B cell (primary cell): ENCODE measurements around the gene RFWD3. TPM values are rescaled to one million over a fixed set of nuclear protein-coding genes. Genes with fewer than 3 reads are reported as not detected.

Experiments used
- ATAC-seq: fragments of 200-7000 bp; cut with Tn5 transposase; one replicate; pipeline ENCODE4 v1.10.0; 2021; ENCODE audit warnings: low read depth, mild to moderate bottlenecking, moderate number of reproducible peaks, moderate library complexity
- CTCF ChIA-PET: fragments of 350-600 bp; sonication (Branson Sonifier 250); formaldehyde crosslinking; loops from one replicate; lab custom pipeline; 2021; ENCODE audit warnings: antibody characterized with exemption, inconsistent platforms; lab: Charles Lee
- POLR2A ChIA-PET: fragments of 350-600 bp; sonication (Branson Sonifier 250); formaldehyde crosslinking; loops from one replicate; lab custom pipeline; 2021; ENCODE audit warnings: antibody characterized with exemption; lab: Charles Lee
- DNase-seq: peaks from one replicate; pipeline ENCODE4 v3.0.0; 2013
- H2AFZ ChIP-seq: 2 replicates; pipeline ENCODE4 v1.6.1; 2012; ENCODE audit warnings: mild to moderate bottlenecking, low read depth, low read length; ENCODE audit not compliant: insufficient read depth, poor library complexity, severe bottlenecking
- H3K27ac ChIP-seq, 2 donors: 1 replicate in 1 of 2; 2 replicates in 1 of 2; pipeline ENCODE4 v1.5.1; 2012 to 2013; ENCODE audit warnings: low read length in 2 of 2, mild to moderate bottlenecking in 2 of 2, moderate library complexity in 1 of 2
- H3K27me3 ChIP-seq, 4 experiments: fragments of 200-600 bp in 1 of 4; sonication (generic) in 1 of 4; replicated peaks in 1 of 4; 1 replicate in 2 of 4; 2 replicates in 2 of 4; pipeline versions ENCODE4 v1.6.1 to v1.7.0; 2013 to 2016; ENCODE audit warnings: low read length in 3 of 4, mild to moderate bottlenecking in 2 of 4, mixed read lengths in 1 of 4, moderate library complexity in 1 of 4; ENCODE audit not compliant: insufficient read depth in 4 of 4, control insufficient read depth in 3 of 4; ENCODE audit errors: control extremely low read depth in 1 of 4
- H3K36me3 ChIP-seq, 2 experiments: replicated peaks in 1 of 2; 1 replicate in 1 of 2; 2 replicates in 1 of 2; pipeline versions ENCODE4 v1.6.1 to v1.7.1; 2013; ENCODE audit warnings: low read length in 1 of 2; ENCODE audit not compliant: insufficient read depth in 2 of 2, control insufficient read depth in 1 of 2; ENCODE audit errors: control extremely low read depth in 1 of 2, extremely low read depth in 1 of 2
- H3K4me1 ChIP-seq, 2 donors: fragments of 200-600 bp in 1 of 2; sonication (generic) in 1 of 2; 1 replicate in 1 of 2; 2 replicates in 1 of 2; pipeline versions ENCODE4 v1.5.1 to v1.6.1; 2013 to 2017; ENCODE audit warnings: low read length in 2 of 2; ENCODE audit not compliant: control insufficient read depth in 2 of 2, insufficient read depth in 2 of 2
- H3K4me2 ChIP-seq: replicated peaks from 2 replicates; pipeline ENCODE3; 2012; ENCODE audit warnings: mild to moderate bottlenecking, low read depth, low read length; ENCODE audit not compliant: poor library complexity, severe bottlenecking
- H3K4me3 ChIP-seq, 5 experiments: fragments of 200-600 bp in 1 of 5; sonication (generic) in 1 of 5; 1 replicate in 3 of 5; 2 replicates in 2 of 5; pipeline versions ENCODE4 v1.5.1 to v1.7.0; 2011 to 2016; ENCODE audit warnings: low read length in 4 of 5, mild to moderate bottlenecking in 4 of 5, low read depth in 2 of 5, control low read depth in 1 of 5, moderate library complexity in 1 of 5; ENCODE audit not compliant: insufficient read depth in 1 of 5; ENCODE audit errors: control extremely low read depth in 1 of 5, extremely low read depth in 1 of 5
- H3K79me2 ChIP-seq: fragments of 200-600 bp; sonication (generic); one replicate; pipeline ENCODE4 v1.6.0; 2016; ENCODE audit warnings: low read length; ENCODE audit not compliant: control insufficient read depth, insufficient read depth
- H3K9ac ChIP-seq: fragments of 200-600 bp; sonication (generic); 2 replicates; pipeline ENCODE4 v1.6.1; 2017; ENCODE audit warnings: mild to moderate bottlenecking, low read length, moderate library complexity
- H3K9me3 ChIP-seq, 3 donors: one replicate each; pipeline versions ENCODE4 v1.6.1 to v1.7.1; 2013; ENCODE audit warnings: low read length in 2 of 3; ENCODE audit not compliant: control insufficient read depth in 2 of 3, insufficient read depth in 1 of 3; ENCODE audit errors: control extremely low read depth in 1 of 3
- H4K20me1 ChIP-seq: 2 replicates; pipeline ENCODE4 v1.6.0; 2012; ENCODE audit warnings: mild to moderate bottlenecking, low read length; ENCODE audit not compliant: insufficient read depth, control insufficient read depth, poor library complexity, severe bottlenecking
- H3K27ac Mint-ChIP-seq: one replicate; pipeline ENCODE4 v1.8.0; 2021; ENCODE audit warnings: mixed read lengths
- H3K27me3 Mint-ChIP-seq: one replicate; pipeline ENCODE4 v1.8.0; 2021; ENCODE audit warnings: mixed read lengths
- H3K4me1 Mint-ChIP-seq: one replicate; pipeline ENCODE4 v1.8.0; 2021; ENCODE audit warnings: mixed read lengths
- H3K4me3 Mint-ChIP-seq: one replicate; pipeline ENCODE4 v1.8.0; 2021; ENCODE audit warnings: mixed read lengths
- H3K9me3 Mint-ChIP-seq: one replicate; pipeline ENCODE4 v1.8.0; 2022; ENCODE audit warnings: mixed read lengths; ENCODE audit not compliant: insufficient read depth
- EZH2 ChIP-seq: IDR thresholded peaks from 2 replicates; pipeline ENCODE4 v1.6.1; 2012; ENCODE audit warnings: borderline replicate concordance, low read depth, mild to moderate bottlenecking, moderate library complexity, low read length; ENCODE audit not compliant: insufficient read depth, poor library complexity, severe bottlenecking
- WGBS: methylation state at CpG from one replicate; pipeline ENCODE4 v1.1.5; 2013; ENCODE audit warnings: missing lambda C conversion rate; ENCODE audit not compliant: insufficient coverage; 5-methylcytosine and 5-hydroxymethylcytosine counted together
- intact Hi-C: fragments of 100-400 bp; cut with micrococcal nuclease; formaldehyde crosslinking; loops from one replicate; pipeline ENCODE4 v1.10.0; 2022
- polyA plus RNA-seq: library from polyadenylated mRNA; depleted of rRNA; stranded (reverse); fragments of >200 nt; gene quantifications from 2 replicates; pipeline ENCODE4 v1.2.3, GENCODE V29; 2012
- total RNA-seq, 2 donors: library from RNA; stranded (reverse); fragments of 120-200 nt in 1 of 2; gene quantifications; 1 replicate in 1 of 2; 2 replicates in 1 of 2; pipeline versions ENCODE4 v1.2.3 to v1.2.4, GENCODE V29; 2013 to 2022
- TF ChIP-seq, protein P1 (sequence below): fragments of 200-600 bp; IDR thresholded peaks from one replicate; pipeline ENCODE4 v1.8.0; 2022; ENCODE audit warnings: antibody characterized with exemption, mild to moderate bottlenecking

RFWD3 gene
- total and polyA plus RNA-seq, 2 donors (not counting 1 experiment from before 2014, with no cell fraction given): 19.7 to 63.3 TPM

- H3K9me3 Mint-ChIP-seq: no peaks in the 10 kb centered on the region
- POLR2A ChIA-PET: no interaction called here
- H3K4me2 ChIP-seq: no peak overlapping the region
- no peak overlapping the region for H3K4me3 Mint-ChIP-seq
- peaks cover 63% of the 10 kb centered on the region for H3K79me2 ChIP-seq
- peaks cover 14% of the 10 kb centered on the region for H3K4me1 Mint-ChIP-seq
- no peak overlapping the region for H3K4me3 ChIP-seq
- intact Hi-C loops: no loop called here
- H4K20me1 ChIP-seq: peaks cover 27% of the 10 kb centered on the region
- no peaks in the 10 kb centered on the region for H3K4me1 ChIP-seq
- H2AFZ ChIP-seq: no peak overlapping the region
- no peak overlapping the region for H3K27ac ChIP-seq
- H3K9ac ChIP-seq: no peak overlapping the region
- no peak for ATAC-seq
- CTCF ChIA-PET: interaction anchor here (0.6 to 2.2 kb wide), 17 partner anchors 9 to 379 kb away, joined by 3 to 8 read pairs (median 4); partner anchors contain the start of gene RFWD3
- H3K27ac Mint-ChIP-seq: no peak overlapping the region
- no peaks in the 10 kb centered on the region for H3K27me3 Mint-ChIP-seq
- DNase-seq: peak; percentile 15
- no peak for TF ChIP-seq EZH2
- TF ChIP-seq, protein P1, sequence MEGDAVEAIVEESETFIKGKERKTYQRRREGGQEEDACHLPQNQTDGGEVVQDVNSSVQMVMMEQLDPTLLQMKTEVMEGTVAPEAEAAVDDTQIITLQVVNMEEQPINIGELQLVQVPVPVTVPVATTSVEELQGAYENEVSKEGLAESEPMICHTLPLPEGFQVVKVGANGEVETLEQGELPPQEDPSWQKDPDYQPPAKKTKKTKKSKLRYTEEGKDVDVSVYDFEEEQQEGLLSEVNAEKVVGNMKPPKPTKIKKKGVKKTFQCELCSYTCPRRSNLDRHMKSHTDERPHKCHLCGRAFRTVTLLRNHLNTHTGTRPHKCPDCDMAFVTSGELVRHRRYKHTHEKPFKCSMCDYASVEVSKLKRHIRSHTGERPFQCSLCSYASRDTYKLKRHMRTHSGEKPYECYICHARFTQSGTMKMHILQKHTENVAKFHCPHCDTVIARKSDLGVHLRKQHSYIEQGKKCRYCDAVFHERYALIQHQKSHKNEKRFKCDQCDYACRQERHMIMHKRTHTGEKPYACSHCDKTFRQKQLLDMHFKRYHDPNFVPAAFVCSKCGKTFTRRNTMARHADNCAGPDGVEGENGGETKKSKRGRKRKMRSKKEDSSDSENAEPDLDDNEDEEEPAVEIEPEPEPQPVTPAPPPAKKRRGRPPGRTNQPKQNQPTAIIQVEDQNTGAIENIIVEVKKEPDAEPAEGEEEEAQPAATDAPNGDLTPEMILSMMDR: peak; percentile 76
- no peaks in the 10 kb centered on the region for H3K9me3 ChIP-seq
- peaks cover 12 to 58% of the 10 kb centered on the region in 2 experiments for H3K36me3 ChIP-seq
- WGBS: 100% methylated on average over 1 of the region's 6 CpGs
- no peaks in the 10 kb centered on the region for H3K27me3 ChIP-seq
Observed at GRCh38 chr16:74650966-74651567, 15.6 kb downstream of the RFWD3 start.

DNA sequence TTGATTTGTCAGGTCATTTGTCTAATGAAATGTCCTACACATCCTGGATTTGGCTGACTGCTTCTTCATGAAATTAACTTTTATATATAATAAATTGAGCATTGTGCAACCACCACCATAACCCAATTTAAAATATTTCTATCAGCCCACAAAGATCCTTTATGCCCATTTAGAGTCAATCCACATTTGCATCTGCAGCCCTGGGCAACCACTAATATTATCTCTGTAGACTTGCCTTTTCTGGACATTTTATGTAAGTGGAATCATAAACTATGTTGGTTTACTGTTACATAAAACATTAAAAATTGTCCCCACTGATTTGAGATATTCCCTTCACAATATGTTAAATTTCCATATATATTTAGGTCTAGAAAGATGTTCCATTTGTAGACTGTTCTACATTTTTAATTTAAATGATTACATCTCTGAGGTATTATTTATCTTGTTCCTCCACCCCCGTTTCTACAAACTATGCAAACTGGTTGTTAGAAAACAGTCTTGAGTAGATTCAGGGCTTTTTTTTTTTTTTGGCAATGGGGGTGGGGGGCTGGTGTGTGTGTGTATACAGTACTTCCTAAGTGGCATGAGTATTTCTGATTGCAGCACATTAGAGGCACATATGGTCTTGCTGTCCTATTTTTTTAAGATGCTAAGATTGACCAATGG lies 16.7 kb downstream of the RFWD3 start:
- Histone ChIP-seq H3K27ac (no peak overlapping the region), H3K36me3 (peaks cover 12 to 60% of the 10 kb centered on the region in 2 experiments), H3K4me1 (no peaks in the 10 kb centered on the region), H3K4me3 (no peak overlapping the region), H3K27me3 (no peaks in the 10 kb centered on the region), H4K20me1 (peaks cover 25% of the 10 kb centered on the region), H3K9ac (no peak overlapping the region), H3K79me2 (peaks cover 60% of the 10 kb centered on the region), H2AFZ (no peak overlapping the region), H3K9me3 (no peaks in the 10 kb centered on the region), H3K4me2 (no peak overlapping the region)
- CTCF ChIA-PET: interaction anchor here (0.8 to 2.2 kb wide), 4 partner anchors 9 to 23 kb away, joined by 3 to 7 read pairs (median 5); no protein-coding TSS in a partner anchor
- no peak for TF ChIP-seq EZH2
- TF ChIP-seq, protein P1: no peak
- POLR2A ChIA-PET: no interaction called here
- H3K9me3 Mint-ChIP-seq: no peaks in the 10 kb centered on the region
- DNase-seq (no peak), ATAC-seq (no peak)
- intact Hi-C loops: no loop called here
- H3K4me3 Mint-ChIP-seq: no peak overlapping the region
- H3K27ac Mint-ChIP-seq: no peak overlapping the region
- H3K27me3 Mint-ChIP-seq: no peaks in the 10 kb centered on the region
- no CpG with 5 or more reads among the region's 1 CpG for WGBS
- H3K4me1 Mint-ChIP-seq: peaks cover 10% of the 10 kb centered on the region
